Measurements from ENCODE around the gene KCNK10. TPM values are rescaled to one million over a fixed set of nuclear protein-coding genes. Genes with fewer than 3 reads are reported as not detected.
A peak's percentile ranks its signal among the peaks of the same experiment; 100 is the strongest.

KCNK10 gene
- total RNA-seq, 1 donor from 2014 or later, result 0.24 TPM

GRCh38 chr14:88194531-88194930, 128.5 kb downstream of the KCNK10 start:
- H3K27me3 Mint-ChIP-seq, result peaks cover 41% of the 10 kb centered on the region
- H3K36me3 Mint-ChIP-seq (ENCODE audit: insufficient read depth), result no peaks in the 10 kb centered on the region
- no peaks in the 10 kb centered on the region for H3K9me3 Mint-ChIP-seq (ENCODE audit: low read depth)
- TF ChIP-seq CTCF (IDR thresholded peaks at IDR 0.05; ENCODE audit: unreplicated experiment), result no peak
- H3K4me1 Mint-ChIP-seq (ENCODE audit: low read depth), result peaks cover 35% of the 10 kb centered on the region
- no peak overlapping the region for H3K27ac Mint-ChIP-seq
- H3K4me3 Mint-ChIP-seq (ENCODE audit: low read depth), result no peak overlapping the region
- DNase-seq (ENCODE audit: low spot score, unreplicated experiment), result no peak

DNA sequence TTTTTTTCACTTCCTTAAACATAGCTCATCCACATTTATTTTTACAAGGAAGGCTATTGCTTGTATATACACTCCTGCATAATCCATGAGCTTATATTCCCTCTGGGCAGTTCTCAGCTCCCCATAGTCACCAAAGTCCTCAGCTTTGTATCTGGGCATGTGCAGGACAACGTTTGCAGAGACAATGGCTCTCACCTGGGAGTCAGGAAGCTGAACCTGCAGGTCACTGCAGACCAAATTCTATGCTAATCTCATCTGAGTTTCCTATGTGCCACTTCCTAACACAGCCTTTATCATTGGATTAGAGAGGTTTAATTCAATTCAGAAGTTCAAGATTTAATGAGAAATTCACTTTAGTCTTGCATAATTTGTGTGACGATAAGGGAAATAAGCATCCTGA, 131.5 kb downstream of the KCNK10 start:
- no peak overlapping the region for H3K4me3 Mint-ChIP-seq (ENCODE audit: low read depth)
- H3K9me3 Mint-ChIP-seq (ENCODE audit: low read depth), result no peaks in the 10 kb centered on the region
- peaks cover 36% of the 10 kb centered on the region for H3K27me3 Mint-ChIP-seq
- no peaks in the 10 kb centered on the region for H3K36me3 Mint-ChIP-seq (ENCODE audit: insufficient read depth)
- H3K4me1 Mint-ChIP-seq (ENCODE audit: low read depth), result peaks cover 55% of the 10 kb centered on the region
- no peak for DNase-seq (ENCODE audit: low spot score, unreplicated experiment)
- no peak for TF ChIP-seq CTCF (IDR thresholded peaks at IDR 0.05; ENCODE audit: unreplicated experiment)
- no peak overlapping the region for H3K27ac Mint-ChIP-seq

- TF ChIP-seq CTCF (IDR thresholded peaks at IDR 0.05; ENCODE audit: unreplicated experiment), result peak; percentile 66
- peak overlapping the region; percentile 93 for H3K27ac Mint-ChIP-seq
- peaks cover 40% of the 10 kb centered on the region for H3K4me1 Mint-ChIP-seq (ENCODE audit: low read depth)
- peak; percentile 56 for DNase-seq (ENCODE audit: low spot score, unreplicated experiment)
- peak overlapping the region; percentile 63 for H3K4me3 Mint-ChIP-seq (ENCODE audit: low read depth)
- no peaks in the 10 kb centered on the region for H3K36me3 Mint-ChIP-seq (ENCODE audit: insufficient read depth)
- peaks cover 36% of the 10 kb centered on the region for H3K27me3 Mint-ChIP-seq
- H3K9me3 Mint-ChIP-seq (ENCODE audit: low read depth), result no peaks in the 10 kb centered on the region
These were observed 133.5 kb downstream of the KCNK10 start for GRCh38 chr14:88189417-88190191.

- H3K4me1 Mint-ChIP-seq (ENCODE audit: low read depth), result peaks cover 35% of the 10 kb centered on the region
- no peaks in the 10 kb centered on the region for H3K36me3 Mint-ChIP-seq (ENCODE audit: insufficient read depth)
- no peak for DNase-seq (ENCODE audit: low spot score, unreplicated experiment)
- peaks cover 30% of the 10 kb centered on the region for H3K27me3 Mint-ChIP-seq
- no peaks in the 10 kb centered on the region for H3K9me3 Mint-ChIP-seq (ENCODE audit: low read depth)
- TF ChIP-seq CTCF (IDR thresholded peaks at IDR 0.05; ENCODE audit: unreplicated experiment), result no peak
- H3K4me3 Mint-ChIP-seq (ENCODE audit: low read depth), result peak overlapping the region; percentile 63
- peak overlapping the region; percentile 93 for H3K27ac Mint-ChIP-seq
These were observed 134.2 kb downstream of the KCNK10 start for GRCh38 chr14:88188745-88189416.

DNA sequence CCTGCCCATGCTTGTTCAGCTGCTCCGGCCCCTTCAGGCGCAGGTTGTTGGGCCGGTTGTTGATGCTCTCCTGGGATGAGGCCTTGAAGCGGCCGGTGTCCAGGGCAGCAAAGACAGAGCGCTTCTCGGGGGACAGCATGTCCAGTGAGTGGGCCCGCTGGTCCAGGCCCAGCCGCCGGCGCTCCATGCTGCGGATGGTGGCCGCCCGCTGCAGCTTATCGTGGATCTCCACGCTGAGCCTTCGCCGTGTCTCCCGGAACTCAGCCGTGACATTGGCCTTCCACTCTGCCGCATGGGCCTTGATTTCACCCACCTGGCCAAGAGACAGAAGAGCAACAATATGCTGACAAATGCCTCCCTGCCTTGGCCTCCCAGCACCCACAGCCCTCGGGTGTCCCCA, 137.2 kb downstream of the KCNK10 start:
- no peaks in the 10 kb centered on the region for H3K9me3 Mint-ChIP-seq (ENCODE audit: low read depth)
- no peak for DNase-seq (ENCODE audit: low spot score, unreplicated experiment)
- no peak overlapping the region for H3K4me3 Mint-ChIP-seq (ENCODE audit: low read depth)
- H3K27me3 Mint-ChIP-seq, result peaks cover 9% of the 10 kb centered on the region
- peaks cover 30% of the 10 kb centered on the region for H3K4me1 Mint-ChIP-seq (ENCODE audit: low read depth)
- no peak overlapping the region for H3K27ac Mint-ChIP-seq
- no peaks in the 10 kb centered on the region for H3K36me3 Mint-ChIP-seq (ENCODE audit: insufficient read depth)
- no peak for TF ChIP-seq CTCF (IDR thresholded peaks at IDR 0.05; ENCODE audit: unreplicated experiment)

All from progenitor cell of endocrine pancreas (in vitro differentiated cells).